BLaER1 (cell line): Measurements from ENCODE around the gene ENHO.
"Not testable (repeated sequence)": the region's sequence is repeated elsewhere in the genome, so short reads cannot be mapped to it uniquely, and the experiment has no call there.

ENCODE experiments used
- H3K27ac ChIP-seq: shearing (Covaris generic); formaldehyde crosslinking; 2 replicates; pipeline ENCODE4 v1.8.1; 2022
- H3K27me3 ChIP-seq: shearing (Covaris generic); formaldehyde crosslinking; 2 replicates; pipeline ENCODE4 v1.8.1; 2022
- H3K36me3 ChIP-seq: shearing (Covaris generic); formaldehyde crosslinking; 2 replicates; pipeline ENCODE4 v1.8.1; 2022
- H3K4me1 ChIP-seq: shearing (Covaris generic); formaldehyde crosslinking; 2 replicates; pipeline ENCODE4 v1.8.1; 2022
- H3K4me2 ChIP-seq: shearing (Covaris generic); formaldehyde crosslinking; 2 replicates; pipeline ENCODE4 v1.8.1; 2022
- H3K4me3 ChIP-seq: shearing (Covaris generic); formaldehyde crosslinking; 2 replicates; pipeline ENCODE4 v1.8.1; 2022
- H3K9ac ChIP-seq: shearing (Covaris generic); formaldehyde crosslinking; 2 replicates; pipeline ENCODE4 v1.8.1; 2022
- H3K9me3 ChIP-seq: shearing (Covaris generic); formaldehyde crosslinking; 2 replicates; pipeline ENCODE4 v1.8.1; 2022
- H4K20me1 ChIP-seq: shearing (Covaris generic); formaldehyde crosslinking; 2 replicates; pipeline ENCODE4 v1.8.1; 2022
- Cebpa-rat ChIP-seq: shearing (Covaris generic); IDR thresholded peaks from 2 replicates; pipeline ENCODE4 v1.8.1; 2022

ENHO gene

GRCh38 chr9:34536685-34537084 is 13.9 kb upstream of the ENHO start:
- no peaks in the 10 kb centered on the region for H3K36me3 ChIP-seq
- TF ChIP-seq Cebpa-rat, result no peak
- no peaks in the 10 kb centered on the region for H4K20me1 ChIP-seq
- no peak overlapping the region for H3K4me2 ChIP-seq
- no peaks in the 10 kb centered on the region for H3K27me3 ChIP-seq
- no peak overlapping the region for H3K4me3 ChIP-seq
- no peak overlapping the region for H3K9ac ChIP-seq
- H3K27ac ChIP-seq, result no peak overlapping the region
- peaks cover 13% of the 10 kb centered on the region for H3K9me3 ChIP-seq
- no peaks in the 10 kb centered on the region for H3K4me1 ChIP-seq

- H4K20me1 ChIP-seq, H3K27ac ChIP-seq, H3K4me3 ChIP-seq, H3K36me3 ChIP-seq, H3K9ac ChIP-seq, H3K27me3 ChIP-seq, H3K4me2 ChIP-seq, H3K4me1 ChIP-seq: not testable (repeated sequence)
- H3K9me3 ChIP-seq, result peaks cover 13% of the 10 kb centered on the region
Measured at GRCh38 chr9:34532041-34532440, 9.3 kb upstream of the ENHO start.

- H3K36me3 ChIP-seq, result no peaks in the 10 kb centered on the region
- H4K20me1 ChIP-seq, result 0 out of 2 replicates have a peak, but pooled peaks cover 13% of the 10 kb centered on the region
- H3K27ac ChIP-seq, result no peak overlapping the region
- H3K4me2 ChIP-seq, result no peak overlapping the region
- peaks cover 12% of the 10 kb centered on the region; the same call in 1 of the 2 replicates for H3K27me3 ChIP-seq
- no peak overlapping the region for H3K9ac ChIP-seq
- TF ChIP-seq Cebpa-rat, result no peak
- H3K4me3 ChIP-seq, result no peak overlapping the region
- H3K9me3 ChIP-seq, result no peaks in the 10 kb centered on the region
- peaks cover 23% of the 10 kb centered on the region for H3K4me1 ChIP-seq
Measured at GRCh38 chr9:34526026-34526425, 3.2 kb upstream of the ENHO start.

GRCh38 chr9:34524349-34524748 is 1.6 kb upstream of the ENHO start:
- H4K20me1 ChIP-seq, result 0 out of 2 replicates have a peak, but pooled peaks cover 13% of the 10 kb centered on the region
- peaks cover 31% of the 10 kb centered on the region for H3K4me1 ChIP-seq
- no peak overlapping the region for H3K4me3 ChIP-seq

GRCh38 chr9:34522091-34522887 is 501 bp downstream of the ENHO start:
- Histone ChIP-seq H3K9me3 (no peaks in the 10 kb centered on the region), H4K20me1 (0 out of 2 replicates have a peak, but pooled peaks cover 13% of the 10 kb centered on the region), H3K4me2 (peak overlapping the region; percentile 91), H3K4me3 (peak overlapping the region; percentile 64), H3K4me1 (peaks cover 51% of the 10 kb centered on the region), H3K9ac (peak overlapping the region; percentile 29; the same call in 1 of the 2 replicates), H3K27me3 (peaks cover 12% of the 10 kb centered on the region; the same call in 1 of the 2 replicates), H3K27ac (no peak overlapping the region), H3K36me3 (no peaks in the 10 kb centered on the region)
- TF ChIP-seq Cebpa-rat, result no peak

More at GRCh38 chr9:34524349-34524748, 1.6 kb upstream of the ENHO start:
- H3K27me3 ChIP-seq, result peaks cover 12% of the 10 kb centered on the region; the same call in 1 of the 2 replicates
- H3K9me3 ChIP-seq, result no peaks in the 10 kb centered on the region
- no peak for TF ChIP-seq Cebpa-rat
- no peaks in the 10 kb centered on the region for H3K36me3 ChIP-seq
- H3K9ac ChIP-seq, result no peak overlapping the region
- H3K27ac ChIP-seq, result no peak overlapping the region
- H3K4me2 ChIP-seq, result no peak overlapping the region

- no peaks in the 10 kb centered on the region for H3K9me3 ChIP-seq
- H3K4me2 ChIP-seq, result peak overlapping the region; percentile 91
- TF ChIP-seq Cebpa-rat, result no peak
- H3K27ac ChIP-seq, result no peak overlapping the region
- no peak overlapping the region for H3K9ac ChIP-seq
- no peaks in the 10 kb centered on the region for H3K36me3 ChIP-seq
- H3K4me3 ChIP-seq, result no peak overlapping the region
- peaks cover 58% of the 10 kb centered on the region for H3K4me1 ChIP-seq
- H3K27me3 ChIP-seq, result peaks cover 12% of the 10 kb centered on the region; the same call in 1 of the 2 replicates
- H4K20me1 ChIP-seq, result 0 out of 2 replicates have a peak, but pooled peaks cover 13% of the 10 kb centered on the region
Measured at GRCh38 chr9:34521406-34522045, 1.3 kb downstream of the ENHO start.

- Histone ChIP-seq H3K27me3 (peaks cover 12% of the 10 kb centered on the region; the same call in 1 of the 2 replicates), H3K9ac (no peak overlapping the region), H3K4me2 (peak overlapping the region; percentile 91)
Measured at GRCh38 chr9:34520505-34521385, 2.0 kb downstream of the ENHO start.

GRCh38 chr9:34520096-34520495 is 2.7 kb downstream of the ENHO start:
- H3K36me3 ChIP-seq, result no peaks in the 10 kb centered on the region
- H3K4me2 ChIP-seq, result peak overlapping the region; percentile 77; the same call in 1 of the 2 replicates
- no peak overlapping the region for H3K4me3 ChIP-seq
- no peaks in the 10 kb centered on the region for H3K9me3 ChIP-seq
- no peak overlapping the region for H3K9ac ChIP-seq
- 0 out of 2 replicates have a peak, but pooled peaks cover 13% of the 10 kb centered on the region for H4K20me1 ChIP-seq
- TF ChIP-seq Cebpa-rat, result no peak
- peaks cover 63% of the 10 kb centered on the region for H3K4me1 ChIP-seq
- H3K27me3 ChIP-seq, result peaks cover 12% of the 10 kb centered on the region; the same call in 1 of the 2 replicates
- no peak overlapping the region for H3K27ac ChIP-seq

More at GRCh38 chr9:34520505-34521385, 2.0 kb downstream of the ENHO start:
- H3K9me3 ChIP-seq, result no peaks in the 10 kb centered on the region
- peak; percentile 72 for TF ChIP-seq Cebpa-rat
- H3K4me3 ChIP-seq, result no peak overlapping the region
- no peaks in the 10 kb centered on the region for H3K36me3 ChIP-seq
- H3K27ac ChIP-seq, result no peak overlapping the region
- H4K20me1 ChIP-seq, result 0 out of 2 replicates have a peak, but pooled peaks cover 13% of the 10 kb centered on the region
- peaks cover 63% of the 10 kb centered on the region for H3K4me1 ChIP-seq

GRCh38 chr9:34519321-34520020 is 3.3 kb downstream of the ENHO start:
- H3K4me2 ChIP-seq, result peak overlapping the region; percentile 77
- H3K4me1 ChIP-seq, result peaks cover 67% of the 10 kb centered on the region
- H3K9me3 ChIP-seq, result no peaks in the 10 kb centered on the region
- H3K27ac ChIP-seq, result no peak overlapping the region
- no peak overlapping the region for H3K4me3 ChIP-seq
- TF ChIP-seq Cebpa-rat, result no peak
- H3K9ac ChIP-seq, result no peak overlapping the region
- H4K20me1 ChIP-seq, result 0 out of 2 replicates have a peak, but pooled peaks cover 13% of the 10 kb centered on the region
- peaks cover 12% of the 10 kb centered on the region; the same call in 1 of the 2 replicates for H3K27me3 ChIP-seq
- H3K36me3 ChIP-seq, result no peaks in the 10 kb centered on the region
